Naive B cell (primary cell): ENCODE results near the gene EXOC2. TPM values are rescaled to one million over a fixed set of nuclear protein-coding genes. Genes with fewer than 3 reads are reported as not detected.
"Not testable (repeated sequence)": the region's sequence is repeated elsewhere in the genome, so short reads cannot be mapped to it uniquely, and the experiment has no call there.

Source experiments
- ATAC-seq, 2 donors: fragments of 150-1000 bp; cut with Tn5 transposase; 2 replicates each; pipeline ENCODE4 v1.10.0; 2021; ENCODE audit warnings: low read depth in 2 of 2, mild to moderate bottlenecking in 2 of 2, moderate library complexity in 2 of 2
- DNase-seq: peaks from one replicate; pipeline ENCODE4 v3.0.0; 2022
- H3K27ac Mint-ChIP-seq, 6 donors: one replicate each; pipeline ENCODE4 v1.8.0; 2020 to 2022; ENCODE audit warnings: mild to moderate bottlenecking in 6 of 6, mixed read lengths in 6 of 6, moderate library complexity in 5 of 6, inconsistent platforms in 2 of 6
- H3K27me3 Mint-ChIP-seq, 3 donors: one replicate each; pipeline ENCODE4 v1.8.0; 2021 to 2022; ENCODE audit warnings: mixed read lengths in 3 of 3, mild to moderate bottlenecking in 1 of 3
- H3K36me3 Mint-ChIP-seq, 2 donors: one replicate each; pipeline ENCODE4 v1.8.0; 2020 to 2022; ENCODE audit warnings: mixed read lengths in 2 of 2, inconsistent platforms in 1 of 2, mild to moderate bottlenecking in 1 of 2
- H3K4me1 Mint-ChIP-seq, 3 donors: one replicate each; pipeline ENCODE4 v1.8.0; 2020 to 2022; ENCODE audit warnings: mixed read lengths in 3 of 3, inconsistent platforms in 1 of 3, mild to moderate bottlenecking in 1 of 3, moderate library complexity in 1 of 3
- H3K4me3 Mint-ChIP-seq, 8 donors: one replicate each; pipeline ENCODE4 v1.8.0; 2020 to 2022; ENCODE audit warnings: mild to moderate bottlenecking in 8 of 8, mixed read lengths in 8 of 8, moderate library complexity in 8 of 8, inconsistent platforms in 2 of 8
- H3K9me3 Mint-ChIP-seq, 7 donors: one replicate each; pipeline ENCODE4 v1.8.0; 2020 to 2022; ENCODE audit warnings: mixed read lengths in 7 of 7, mild to moderate bottlenecking in 5 of 7, inconsistent platforms in 2 of 7, moderate library complexity in 1 of 7
- polyA plus RNA-seq, 6 donors: library from polyadenylated mRNA; unstranded; fragments of 300-500 nt; fragmentation: Illumina TruSeq; gene quantifications; one replicate each; pipeline ENCODE4 v1.2.3, GENCODE V29; 2021; ENCODE audit warnings: low read depth in 6 of 6

EXOC2 gene
- polyA plus RNA-seq, 6 donors from 2014 or later = 18.0 to 34.8 (median 28.6) TPM

- peak overlapping the region in 3 of 6 donors; percentile 48 to 78 (median 48) for H3K27ac Mint-ChIP-seq
- H3K9me3 Mint-ChIP-seq = no peaks in the 10 kb centered on the region
- H3K27me3 Mint-ChIP-seq = no peaks in the 10 kb centered on the region
- ATAC-seq (no peak), DNase-seq (no peak)
- H3K4me1 Mint-ChIP-seq = peaks cover 32 to 45% (median 35%) of the 10 kb centered on the region in 3 donors
- H3K36me3 Mint-ChIP-seq = no peaks in the 10 kb centered on the region
- peak overlapping the region in 3 of 8 donors; percentile 29 to 65 (median 35) for H3K4me3 Mint-ChIP-seq
Measured at GRCh38 chr6:684831-685636, 7.9 kb downstream of the EXOC2 start.

- DNase-seq (no peak), ATAC-seq (no peak)
- H3K4me3 Mint-ChIP-seq = peak overlapping the region in 4 of 8 donors; percentile 32 to 64 (median 49)
- H3K27ac Mint-ChIP-seq = peak overlapping the region in 1 of 6 donors; percentile 11
- no peaks in the 10 kb centered on the region for H3K36me3 Mint-ChIP-seq
- peaks cover 35 to 45% (median 36%) of the 10 kb centered on the region in 3 donors for H3K4me1 Mint-ChIP-seq
- no peaks in the 10 kb centered on the region for H3K9me3 Mint-ChIP-seq
- H3K27me3 Mint-ChIP-seq = no peaks in the 10 kb centered on the region
Measured at GRCh38 chr6:683742-684440, 9.0 kb downstream of the EXOC2 start.

DNA sequence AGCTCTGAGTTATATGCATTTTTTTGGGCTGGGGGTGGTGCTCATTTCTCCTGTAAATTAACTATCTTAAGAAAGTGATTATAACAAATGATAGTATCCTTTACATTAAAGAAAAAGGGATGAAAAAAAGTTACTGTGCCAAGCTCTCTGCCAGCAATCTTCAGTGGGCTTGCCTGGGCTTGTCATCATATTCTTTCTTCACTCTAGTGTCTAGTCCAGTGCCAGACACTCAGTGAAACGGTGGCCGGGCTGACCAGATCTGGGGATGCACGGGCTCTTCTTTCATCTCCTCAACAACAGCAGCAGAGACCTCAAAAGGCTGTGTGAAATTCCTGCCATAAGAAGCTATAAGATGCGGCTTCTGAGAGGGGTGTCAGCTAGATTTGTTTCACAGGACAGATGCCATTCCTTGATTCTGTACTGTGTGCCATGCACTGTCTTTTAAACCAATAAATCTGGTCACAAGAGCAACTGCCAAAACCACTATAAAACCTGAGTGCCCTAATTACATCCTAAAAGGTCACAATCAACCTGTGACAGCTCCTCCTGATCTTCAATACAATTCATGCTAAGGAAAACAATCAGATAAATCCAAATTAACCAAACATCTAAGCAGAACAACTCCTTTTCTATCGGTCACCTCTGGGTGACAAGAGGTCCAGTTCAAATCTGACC is 12.1 kb downstream of the EXOC2 start:
- Mint-ChIP-seq H3K4me1 (peaks cover 40 to 51% (median 40%) of the 10 kb centered on the region in 3 donors), H3K4me3 (no peak overlapping the region), H3K36me3 (no peaks in the 10 kb centered on the region), H3K9me3 (no peaks in the 10 kb centered on the region), H3K27me3 (no peaks in the 10 kb centered on the region), H3K27ac (peak overlapping the region in 1 of 6 donors; percentile 88)
- DNase-seq (no peak), ATAC-seq (no peak)

GRCh38 chr6:680251-680650 is 12.7 kb downstream of the EXOC2 start:
- no peaks in the 10 kb centered on the region for H3K9me3 Mint-ChIP-seq
- ATAC-seq (no peak), DNase-seq (no peak)
- H3K4me1 Mint-ChIP-seq = peaks cover 34 to 46% (median 36%) of the 10 kb centered on the region in 3 donors
- H3K36me3 Mint-ChIP-seq = peaks cover 0 to under 1% of the 10 kb centered on the region in 2 donors
- no peak overlapping the region for H3K4me3 Mint-ChIP-seq
- no peak overlapping the region for H3K27ac Mint-ChIP-seq
- no peaks in the 10 kb centered on the region for H3K27me3 Mint-ChIP-seq

- peaks cover 35 to 49% (median 38%) of the 10 kb centered on the region in 3 donors for H3K4me1 Mint-ChIP-seq
- H3K9me3 Mint-ChIP-seq = no peaks in the 10 kb centered on the region
- peaks cover 0 to 8% of the 10 kb centered on the region in 2 donors for H3K36me3 Mint-ChIP-seq
- H3K27me3 Mint-ChIP-seq = no peaks in the 10 kb centered on the region
- H3K4me3 Mint-ChIP-seq = no peak overlapping the region
- ATAC-seq (no peak), DNase-seq (no peak)
- no peak overlapping the region for H3K27ac Mint-ChIP-seq
Measured at GRCh38 chr6:679282-679681, 13.7 kb downstream of the EXOC2 start.

DNA sequence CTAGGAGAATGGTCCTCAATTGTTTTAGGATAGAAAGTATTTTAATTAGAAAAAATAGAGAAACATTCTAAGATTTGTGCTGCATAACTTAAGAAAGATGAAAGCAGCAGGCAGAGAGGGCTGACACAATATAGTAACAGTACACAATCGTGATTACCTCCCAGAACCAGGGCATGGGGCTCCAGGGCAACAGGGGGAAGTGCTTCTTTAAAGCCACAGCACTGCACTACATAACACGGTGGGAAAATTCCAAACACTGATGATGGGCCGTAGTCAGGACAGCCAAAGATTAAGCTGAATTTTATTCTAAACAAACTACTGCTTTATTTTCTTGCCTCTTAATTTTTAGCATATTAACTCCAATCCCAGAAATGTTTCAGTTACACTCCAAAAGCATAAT is 14.4 kb downstream of the EXOC2 start:
- Mint-ChIP-seq H3K9me3 (no peaks in the 10 kb centered on the region), H3K4me1 (peaks cover 28 to 43% (median 31%) of the 10 kb centered on the region in 3 donors)
- ATAC-seq = no peak

GRCh38 chr6:677919-678318 is 15.0 kb downstream of the EXOC2 start:
- DNase-seq (no peak), ATAC-seq (no peak)
- Mint-ChIP-seq H3K4me1 (peaks cover 28 to 40% (median 28%) of the 10 kb centered on the region in 3 donors), H3K27me3 (no peaks in the 10 kb centered on the region), H3K27ac (no peak overlapping the region), H3K36me3 (peaks cover 0 to 8% of the 10 kb centered on the region in 2 donors), H3K9me3 (no peaks in the 10 kb centered on the region), H3K4me3 (no peak overlapping the region)

More for the DNA sequence above, 14.4 kb downstream of the EXOC2 start:
- DNase-seq = no peak
- Mint-ChIP-seq H3K27me3 (no peaks in the 10 kb centered on the region), H3K27ac (peak overlapping the region in 2 of 6 donors; percentile 33 to 62), H3K36me3 (peaks cover 0 to 8% of the 10 kb centered on the region in 2 donors), H3K4me3 (no peak overlapping the region)

GRCh38 chr6:674956-675355 is 18.0 kb downstream of the EXOC2 start:
- no peak overlapping the region for H3K4me3 Mint-ChIP-seq

GRCh38 chr6:674406-674805 is 18.5 kb downstream of the EXOC2 start:
- peak overlapping the region in 1 of 6 donors; percentile 2 for H3K27ac Mint-ChIP-seq
- H3K36me3 Mint-ChIP-seq = peaks cover 8 to 18% of the 10 kb centered on the region in 2 donors
- ATAC-seq (no peak), DNase-seq (no peak)
- peaks cover 1 to 9% (median 6%) of the 10 kb centered on the region in 7 donors for H3K9me3 Mint-ChIP-seq
- no peaks in the 10 kb centered on the region for H3K27me3 Mint-ChIP-seq
- no peak overlapping the region for H3K4me3 Mint-ChIP-seq
- peaks cover 17 to 21% (median 19%) of the 10 kb centered on the region in 3 donors for H3K4me1 Mint-ChIP-seq

More at GRCh38 chr6:674956-675355, 18.0 kb downstream of the EXOC2 start:
- Mint-ChIP-seq H3K9me3 (peaks cover 1 to 9% (median 6%) of the 10 kb centered on the region in 7 donors), H3K27ac (peak overlapping the region in 1 of 6 donors; percentile 2), H3K36me3 (peaks cover 8 to 18% of the 10 kb centered on the region in 2 donors), H3K4me1 (peaks cover 19 to 22% (median 22%) of the 10 kb centered on the region in 3 donors), H3K27me3 (no peaks in the 10 kb centered on the region)
- ATAC-seq = no peak
- DNase-seq = no peak

DNA sequence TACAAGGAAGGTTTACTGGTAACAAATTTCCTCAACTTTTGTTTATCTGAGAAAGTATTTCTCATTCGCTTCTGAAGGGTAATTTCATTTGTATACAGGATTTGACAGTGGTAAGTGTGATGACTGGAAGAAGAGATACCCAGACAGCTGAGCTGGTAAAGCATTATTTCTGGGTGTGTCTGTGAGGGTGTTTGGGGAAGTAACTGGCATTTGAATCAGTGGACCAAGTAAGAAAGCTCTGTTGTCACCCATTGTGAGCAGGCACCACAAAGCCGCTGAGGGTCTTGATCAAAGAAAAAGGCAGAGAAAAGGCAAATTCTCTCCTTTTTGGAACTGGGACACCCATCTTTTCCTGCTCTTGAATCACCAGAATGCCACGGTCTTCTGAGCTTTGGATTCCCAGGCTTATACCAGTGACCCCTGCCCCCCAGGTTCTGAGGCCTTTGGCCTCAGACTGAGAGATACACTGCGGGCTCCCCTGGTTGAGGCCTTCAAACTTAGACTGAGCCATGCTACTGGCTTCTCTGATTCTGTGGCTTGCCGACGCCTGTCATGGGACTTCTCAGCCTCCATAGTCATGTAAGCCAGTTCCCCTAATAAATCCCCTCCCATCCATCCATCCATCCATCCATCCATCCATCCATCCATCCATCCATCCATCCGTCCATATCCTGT is 25.5 kb downstream of the EXOC2 start:
- H3K36me3 Mint-ChIP-seq = peaks cover 7 to 19% of the 10 kb centered on the region in 2 donors
- peak overlapping the region in 2 of 6 donors; percentile 84 to 91 for H3K27ac Mint-ChIP-seq
- DNase-seq (peak; percentile 53), ATAC-seq (peak in 1 of 2 donors; percentile 99)
- H3K9me3 Mint-ChIP-seq = peaks cover 6 to 24% (median 8%) of the 10 kb centered on the region in 7 donors
- peaks cover 36 to 49% (median 45%) of the 10 kb centered on the region in 3 donors for H3K4me1 Mint-ChIP-seq
- H3K27me3 Mint-ChIP-seq = no peaks in the 10 kb centered on the region
- H3K4me3 Mint-ChIP-seq = peak overlapping the region in 2 of 8 donors; percentile 47 to 53

GRCh38 chr6:665403-666267 is 27.3 kb downstream of the EXOC2 start:
- H3K4me3 Mint-ChIP-seq = no peak overlapping the region
- ATAC-seq (no peak), DNase-seq (no peak)
- H3K27me3 Mint-ChIP-seq = no peaks in the 10 kb centered on the region
- H3K4me1 Mint-ChIP-seq = peaks cover 48 to 62% (median 58%) of the 10 kb centered on the region in 3 donors
- H3K27ac Mint-ChIP-seq = peak overlapping the region in 1 of 6 donors; percentile 25
- H3K9me3 Mint-ChIP-seq = peaks cover 0 to 17% (median 4%) of the 10 kb centered on the region in 7 donors
- H3K36me3 Mint-ChIP-seq = peaks cover 0 to 13% of the 10 kb centered on the region in 2 donors

DNA sequence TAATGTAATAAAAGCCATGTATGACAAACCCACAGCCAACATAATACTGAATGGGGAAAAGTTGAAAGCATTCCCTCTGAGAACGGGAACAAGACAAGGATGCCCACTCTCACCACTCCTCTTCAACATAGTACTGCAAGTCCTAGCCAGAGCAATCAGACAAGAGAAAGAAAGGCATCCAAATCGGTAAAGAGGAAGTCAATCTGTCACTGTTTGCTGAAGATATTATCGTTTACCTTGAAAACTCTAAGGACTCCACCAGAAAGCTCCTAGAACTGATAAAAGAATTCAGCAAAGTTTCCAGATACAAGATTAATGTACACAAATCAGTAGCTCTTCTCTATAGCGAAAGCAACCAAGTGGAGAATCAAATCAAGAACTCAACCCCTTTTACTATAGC is 29.2 kb downstream of the EXOC2 start:
- not testable (repeated sequence) for H3K27me3 Mint-ChIP-seq, DNase-seq, ATAC-seq
- Mint-ChIP-seq H3K27ac (peak overlapping the region in 3 of 6 donors; percentile 27 to 79 (median 50)), H3K9me3 (peaks cover 0 to 17% (median 4%) of the 10 kb centered on the region in 7 donors), H3K36me3 (peaks cover 0 to 14% of the 10 kb centered on the region in 2 donors), H3K4me1 (peaks cover 54 to 72% (median 62%) of the 10 kb centered on the region in 3 donors), H3K4me3 (peak overlapping the region in 3 of 8 donors; percentile 49 to 66 (median 60))
